ENCODE data around the gene ATP9B.
"Not testable (repeated sequence)": the region's sequence is repeated elsewhere in the genome, so short reads cannot be mapped to it uniquely, and the experiment has no call there.

Gene ATP9B

DNA sequence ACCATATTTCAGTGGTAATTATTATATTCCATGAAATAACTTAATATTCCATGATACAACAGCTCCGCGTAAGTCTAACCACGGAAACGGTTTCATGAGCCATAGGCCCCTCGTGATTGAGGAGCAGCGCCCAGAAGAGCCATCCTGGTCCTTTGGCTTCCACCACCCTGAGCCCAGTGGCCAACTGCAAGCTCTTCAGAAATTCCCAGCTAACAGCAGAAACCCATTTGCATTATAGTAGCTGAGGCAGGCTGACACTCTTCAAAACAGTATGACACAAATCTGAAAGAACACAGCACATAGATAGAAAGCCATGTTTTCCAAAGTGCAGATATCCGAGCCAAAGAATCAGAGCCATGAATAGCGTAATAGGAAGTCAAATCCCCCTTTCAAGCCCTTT is 205.6 kb downstream of the ATP9B start:
- TF ChIP-seq CTCF (conservative IDR thresholded peaks at IDR 0.05) = no peak
- H3K27ac ChIP-seq = no peak overlapping the region

- no peak for TF ChIP-seq CTCF (conservative IDR thresholded peaks at IDR 0.05)
- H3K27ac ChIP-seq = no peak overlapping the region
These were observed 206.3 kb downstream of the ATP9B start for GRCh38 chr18:79275461-79275860.

DNA sequence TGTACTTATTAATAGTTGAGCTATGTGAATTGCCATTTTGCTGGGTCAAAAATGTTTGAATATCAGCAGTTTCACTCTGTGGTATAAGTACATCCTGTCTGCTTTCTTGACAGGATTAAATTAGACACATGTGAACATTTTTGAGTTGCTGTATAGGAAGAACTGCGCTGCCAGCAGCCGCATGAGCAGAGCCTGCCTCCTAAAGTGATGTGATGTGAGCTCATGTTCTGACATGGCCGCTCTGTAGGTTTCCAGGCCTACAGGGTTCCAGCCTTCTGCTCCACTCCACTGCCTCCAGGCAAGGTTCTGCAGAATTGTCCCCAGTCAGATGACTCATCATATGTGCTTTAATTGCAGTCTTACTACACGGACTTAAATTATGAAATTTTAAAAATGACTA is 206.8 kb downstream of the ATP9B start:
- no peak for TF ChIP-seq CTCF (conservative IDR thresholded peaks at IDR 0.05)
- H3K27ac ChIP-seq = no peak overlapping the region

- no peak for TF ChIP-seq CTCF (conservative IDR thresholded peaks at IDR 0.05)
- no peak overlapping the region for H3K27ac ChIP-seq
These were observed 209.7 kb downstream of the ATP9B start for GRCh38 chr18:79278896-79279295.

DNA sequence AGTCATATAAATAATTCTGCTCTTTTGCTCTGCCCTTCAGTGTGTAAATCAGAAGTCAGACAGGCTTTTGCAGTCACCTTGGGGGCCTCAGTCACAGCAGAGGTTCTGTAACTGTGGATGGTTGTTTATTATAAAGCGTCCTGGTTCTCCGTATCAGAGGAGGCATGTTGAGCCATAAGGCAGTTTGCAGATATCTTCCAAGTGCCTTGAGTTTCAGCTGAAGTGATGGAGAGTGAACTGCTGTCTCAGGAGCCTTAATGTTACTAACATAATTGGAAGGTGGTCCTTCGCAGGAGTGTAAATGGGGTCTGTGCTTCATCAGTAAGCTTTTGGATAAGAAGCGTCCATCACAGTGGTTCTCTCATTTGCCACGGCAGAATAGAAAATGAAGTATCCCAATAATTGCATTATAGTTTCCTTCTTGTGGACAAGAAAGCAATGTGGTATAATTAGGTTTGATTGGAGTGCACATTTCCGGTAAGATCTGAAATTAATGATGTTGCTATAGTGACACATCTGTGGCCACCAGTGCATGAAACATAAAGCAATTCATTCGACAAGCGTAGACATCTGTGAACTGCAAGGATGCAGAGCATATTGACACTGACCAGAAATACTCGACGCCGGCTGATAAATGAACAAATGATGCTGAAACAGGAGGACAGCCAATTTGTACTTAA is 214.1 kb downstream of the ATP9B start:
- H3K27ac ChIP-seq = no peak overlapping the region
- no peak for TF ChIP-seq CTCF (conservative IDR thresholded peaks at IDR 0.05)

- no peak overlapping the region for H3K27ac ChIP-seq
- no peak for TF ChIP-seq CTCF (conservative IDR thresholded peaks at IDR 0.05)
These were observed 214.7 kb downstream of the ATP9B start for GRCh38 chr18:79283929-79284328.

GRCh38 chr18:79285191-79285590 is 216.0 kb downstream of the ATP9B start:
- not testable (repeated sequence) for H3K27ac ChIP-seq

DNA sequence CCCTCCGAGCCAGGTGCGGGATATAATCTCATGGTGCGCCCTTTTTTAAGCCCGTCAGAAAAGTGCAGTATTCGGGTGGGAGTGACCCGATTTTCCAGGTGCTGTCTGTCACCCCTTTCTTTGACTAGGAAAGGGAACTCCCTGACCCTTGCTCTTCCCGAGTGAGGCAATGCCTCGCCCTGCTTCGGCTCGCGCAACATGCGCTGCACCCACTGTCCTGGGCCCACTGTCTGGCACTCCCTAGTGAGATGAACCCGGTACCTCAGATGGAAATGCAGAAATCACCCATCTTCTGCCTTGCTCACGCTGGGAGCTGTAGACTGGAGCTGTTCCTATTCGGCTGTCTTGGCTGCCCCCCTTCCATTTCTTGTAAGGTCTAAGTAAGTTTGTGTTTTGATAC is 221.2 kb downstream of the ATP9B start:
- H3K27ac ChIP-seq = not testable (repeated sequence)

DNA sequence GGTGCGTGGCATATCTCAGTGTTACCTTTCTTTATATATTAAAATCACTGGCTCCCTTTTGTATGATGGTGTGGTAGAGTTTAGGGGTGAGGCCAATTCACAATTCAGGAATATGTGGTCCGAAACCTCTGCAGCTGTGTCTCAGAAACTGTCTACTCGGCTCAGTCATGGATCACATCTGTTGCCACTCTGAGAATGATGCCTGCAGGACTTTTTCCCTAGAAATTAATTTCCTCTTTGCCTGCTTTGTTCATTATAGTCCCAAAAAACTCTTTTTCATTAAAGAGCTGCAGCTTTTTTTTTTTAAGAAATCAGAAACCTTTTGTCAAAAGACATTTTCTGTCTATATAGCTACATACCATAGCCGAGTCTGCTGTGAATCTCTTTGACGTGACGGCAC is 221.7 kb downstream of the ATP9B start:
- TF ChIP-seq CTCF (conservative IDR thresholded peaks at IDR 0.05) = no peak
- no peak overlapping the region for H3K27ac ChIP-seq
